Muscle of back (tissue), 11 donors: ENCODE data around the gene ATP6V0D1. TPM values are rescaled to one million over a fixed set of nuclear protein-coding genes. Genes with fewer than 3 reads are reported as not detected.
A peak's percentile ranks its signal among the peaks of the same experiment; 100 is the strongest.
"Not testable (repeated sequence)": the region's sequence is repeated elsewhere in the genome, so short reads cannot be mapped to it uniquely, and the experiment has no call there.

Experiments used
- DNase-seq, 3 donors: peaks; one replicate each; pipeline versions ENCODE4 v3.0.0 to v3.0.0-alpha.2; 2013
- polyA plus RNA-seq, 10 donors: library from polyadenylated mRNA; unstranded; fragments of 120-200 nt; gene quantifications; one replicate each; pipeline ENCODE4 v1.2.1, GENCODE V29; 2013; ENCODE audit not compliant: insufficient read length in 10 of 10

ATP6V0D1 gene
- polyA plus RNA-seq, 10 donors = 51.9 to 64.9 (median 60.4) TPM

- DNase-seq = no peak
Measured at GRCh38 chr16:67509016-67509415, 28.1 kb upstream of the ATP6V0D1 start.

GRCh38 chr16:67506468-67506867 lies 25.5 kb upstream of the ATP6V0D1 start:
- no peak for DNase-seq

GRCh38 chr16:67504031-67505021 lies 23.4 kb upstream of the ATP6V0D1 start:
- peak in 1 of 3 donors; percentile 45 for DNase-seq

GRCh38 chr16:67499106-67499505 lies 18.1 kb upstream of the ATP6V0D1 start:
- peak in 2 of 3 donors; percentile 57 to 77 for DNase-seq

- no peak for DNase-seq
Measured at GRCh38 chr16:67490335-67491096, 9.6 kb upstream of the ATP6V0D1 start.

GRCh38 chr16:67489401-67490083 lies 8.6 kb upstream of the ATP6V0D1 start:
- no peak for DNase-seq

GRCh38 chr16:67487561-67487960 lies 6.6 kb upstream of the ATP6V0D1 start:
- not testable (repeated sequence) for DNase-seq

GRCh38 chr16:67486805-67487204 lies 5.8 kb upstream of the ATP6V0D1 start:
- DNase-seq = no peak

GRCh38 chr16:67483731-67484525 lies 3.0 kb upstream of the ATP6V0D1 start:
- no peak for DNase-seq

- DNase-seq = no peak
Measured at GRCh38 chr16:67483150-67483549, 2.2 kb upstream of the ATP6V0D1 start, which contains the start of gene AGRP. Gene AGRP (minus strand): TSS chr16:67483547. CDS start chr16:67483398, 149 bp downstream.

GRCh38 chr16:67482233-67482924 lies 1.4 kb upstream of the ATP6V0D1 start:
- DNase-seq = no peak

- DNase-seq = peak in 1 of 3 donors; percentile 51
Measured at GRCh38 chr16:67481561-67482232, 740 bp upstream of the ATP6V0D1 start.

- DNase-seq = no peak
Measured at GRCh38 chr16:67477960-67478554, 2.9 kb downstream of the ATP6V0D1 start.

- DNase-seq = no peak
Measured at GRCh38 chr16:67474551-67475455, 6.2 kb downstream of the ATP6V0D1 start.

- no peak for DNase-seq
Measured at GRCh38 chr16:67471758-67472384, 9.1 kb downstream of the ATP6V0D1 start.

- DNase-seq = peak; percentile 80 to 83 (median 80)
Measured at GRCh38 chr16:67470359-67470758, 10.6 kb downstream of the ATP6V0D1 start.

GRCh38 chr16:67468731-67469130 lies 12.2 kb downstream of the ATP6V0D1 start:
- no peak for DNase-seq

GRCh38 chr16:67466581-67466980 lies 14.4 kb downstream of the ATP6V0D1 start:
- no peak for DNase-seq
